ENCODE results near the gene KCNQ5.

DNA sequence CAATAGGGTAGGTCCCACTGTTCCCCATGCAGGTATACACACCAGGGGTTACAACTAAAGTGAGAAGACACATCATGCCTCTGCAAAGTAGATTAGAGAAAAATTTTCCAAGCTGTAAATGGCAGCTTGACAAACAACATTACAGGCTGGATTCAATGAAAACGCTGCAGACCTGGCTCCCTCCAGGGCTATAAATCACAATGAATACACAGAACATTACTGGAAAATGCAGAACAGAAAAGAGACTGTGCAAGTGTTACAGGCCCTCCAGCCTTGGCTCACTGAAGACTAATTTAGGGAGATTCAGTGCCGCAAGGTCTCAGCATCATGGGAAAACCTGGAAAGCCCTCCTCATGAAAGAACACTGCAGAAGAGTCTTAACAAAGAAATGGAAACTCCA lies 395.6 kb downstream of the KCNQ5 start:
- TF ChIP-seq, protein P1, sequence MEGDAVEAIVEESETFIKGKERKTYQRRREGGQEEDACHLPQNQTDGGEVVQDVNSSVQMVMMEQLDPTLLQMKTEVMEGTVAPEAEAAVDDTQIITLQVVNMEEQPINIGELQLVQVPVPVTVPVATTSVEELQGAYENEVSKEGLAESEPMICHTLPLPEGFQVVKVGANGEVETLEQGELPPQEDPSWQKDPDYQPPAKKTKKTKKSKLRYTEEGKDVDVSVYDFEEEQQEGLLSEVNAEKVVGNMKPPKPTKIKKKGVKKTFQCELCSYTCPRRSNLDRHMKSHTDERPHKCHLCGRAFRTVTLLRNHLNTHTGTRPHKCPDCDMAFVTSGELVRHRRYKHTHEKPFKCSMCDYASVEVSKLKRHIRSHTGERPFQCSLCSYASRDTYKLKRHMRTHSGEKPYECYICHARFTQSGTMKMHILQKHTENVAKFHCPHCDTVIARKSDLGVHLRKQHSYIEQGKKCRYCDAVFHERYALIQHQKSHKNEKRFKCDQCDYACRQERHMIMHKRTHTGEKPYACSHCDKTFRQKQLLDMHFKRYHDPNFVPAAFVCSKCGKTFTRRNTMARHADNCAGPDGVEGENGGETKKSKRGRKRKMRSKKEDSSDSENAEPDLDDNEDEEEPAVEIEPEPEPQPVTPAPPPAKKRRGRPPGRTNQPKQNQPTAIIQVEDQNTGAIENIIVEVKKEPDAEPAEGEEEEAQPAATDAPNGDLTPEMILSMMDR (IDR thresholded peaks at IDR 0.05) = no peak
- no peak for TF ChIP-seq POLR2A (IDR thresholded peaks at IDR 0.05)
- no peak for TF ChIP-seq EP300 (IDR thresholded peaks at IDR 0.05)
- no peak for TF ChIP-seq POLR2AphosphoS5 (IDR thresholded peaks at IDR 0.05)

All from suprapubic skin (tissue), 4 donors.